SW480 (cell line): ENCODE measurements around the gene EPHA3.
"Not testable (repeated sequence)": the region's sequence is repeated elsewhere in the genome, so short reads cannot be mapped to it uniquely, and the experiment has no call there.

ENCODE experiments used
- DNase-seq: peaks from one replicate; pipeline ENCODE4 v3.0.0-alpha.2; 2016; ENCODE audit warnings: low spot score

EPHA3 gene

GRCh38 chr3:89280822-89281365, 173.5 kb downstream of the EPHA3 start:
- DNase-seq: no peak

GRCh38 chr3:89287902-89288508, 180.6 kb downstream of the EPHA3 start:
- no peak for DNase-seq

- DNase-seq: no peak
These were observed 182.3 kb downstream of the EPHA3 start for GRCh38 chr3:89289574-89290190.

- DNase-seq: no peak
These were observed 189.8 kb downstream of the EPHA3 start for GRCh38 chr3:89297199-89297598.

- DNase-seq: no peak
These were observed 193.1 kb downstream of the EPHA3 start for GRCh38 chr3:89300526-89300925.

GRCh38 chr3:89300981-89301380, 193.6 kb downstream of the EPHA3 start:
- no peak for DNase-seq

GRCh38 chr3:89303701-89304100, 196.3 kb downstream of the EPHA3 start:
- DNase-seq: no peak

- no peak for DNase-seq
These were observed 199.1 kb downstream of the EPHA3 start for GRCh38 chr3:89306540-89306939.

- no peak for DNase-seq
These were observed 204.2 kb downstream of the EPHA3 start for GRCh38 chr3:89311581-89311980.

- DNase-seq: no peak
These were observed 204.7 kb downstream of the EPHA3 start for GRCh38 chr3:89312141-89312540.

GRCh38 chr3:89314454-89315098, 207.2 kb downstream of the EPHA3 start:
- DNase-seq: peak; percentile 58

- DNase-seq: no peak
These were observed 208.5 kb downstream of the EPHA3 start for GRCh38 chr3:89315750-89316470.

GRCh38 chr3:89320186-89320585, 212.8 kb downstream of the EPHA3 start:
- no peak for DNase-seq

- DNase-seq: no peak
These were observed 219.6 kb downstream of the EPHA3 start for GRCh38 chr3:89326997-89327396.

- DNase-seq: no peak
These were observed 225.0 kb downstream of the EPHA3 start for GRCh38 chr3:89332386-89332785.

GRCh38 chr3:89332793-89333192, 225.4 kb downstream of the EPHA3 start:
- DNase-seq: no peak

GRCh38 chr3:89335693-89336092, 228.3 kb downstream of the EPHA3 start:
- DNase-seq: no peak

GRCh38 chr3:89340408-89340807, 233.0 kb downstream of the EPHA3 start:
- DNase-seq: no peak

- DNase-seq: no peak
These were observed 236.7 kb downstream of the EPHA3 start for GRCh38 chr3:89344076-89344475.

- not testable (repeated sequence) for DNase-seq
These were observed 243.5 kb downstream of the EPHA3 start for GRCh38 chr3:89350935-89351334.

GRCh38 chr3:89353465-89353864, 246.0 kb downstream of the EPHA3 start:
- peak; percentile 74 for DNase-seq

GRCh38 chr3:89358281-89358680, 250.9 kb downstream of the EPHA3 start:
- no peak for DNase-seq

GRCh38 chr3:89360156-89360555, 252.7 kb downstream of the EPHA3 start:
- DNase-seq: no peak
